HG03558 (cell line): ENCODE data around the gene CBARP.
A peak's percentile ranks its signal among the peaks of the same experiment; 100 is the strongest.

Experiments used
- ATAC-seq: cut with Tn5 transposase; IDR thresholded peaks from one replicate; pipeline ENCODE4 v1.9.1; 2021; ENCODE audit warnings: moderate number of reproducible peaks; ENCODE audit not compliant: unreplicated experiment; ENCODE audit errors: extremely low read depth

Gene CBARP

DNA sequence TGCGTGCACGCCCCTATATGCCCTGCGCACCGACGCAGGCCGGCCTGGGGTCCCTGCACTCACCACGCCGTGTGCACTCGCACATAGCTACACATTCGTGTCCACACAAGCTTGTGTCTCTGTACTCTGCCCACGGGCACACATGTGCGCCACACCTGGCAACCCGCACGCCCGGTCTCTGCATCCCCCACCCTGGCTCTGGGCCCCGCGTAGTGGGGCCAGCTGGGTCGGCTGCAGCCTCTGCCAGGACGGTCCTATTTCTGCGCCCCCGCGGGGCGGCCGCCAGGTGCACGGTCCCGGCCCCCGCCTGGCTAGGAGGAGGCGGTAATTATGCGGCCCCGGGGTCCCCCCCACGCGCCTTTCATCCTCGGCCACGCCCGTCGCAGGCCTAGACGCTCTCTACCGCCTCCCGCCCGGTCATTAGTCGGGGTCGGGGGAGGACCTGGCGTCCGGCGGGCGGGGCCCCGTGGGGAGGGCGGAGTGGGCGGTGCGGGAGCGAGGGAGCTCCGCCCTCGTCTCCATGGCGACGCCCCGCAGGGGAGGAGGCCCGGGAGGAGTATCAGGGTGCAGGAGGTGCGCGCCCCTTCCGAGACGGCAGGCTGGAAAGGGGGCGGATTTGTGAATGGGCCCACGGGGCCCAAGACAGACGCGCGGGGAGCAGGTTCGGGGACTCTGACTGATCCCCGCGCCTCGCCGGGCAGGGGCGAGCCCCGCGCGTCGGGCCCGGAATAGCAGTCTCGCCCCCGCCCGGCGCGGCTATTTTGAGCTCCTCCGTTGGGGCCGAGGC lies 28.5 kb upstream of the CBARP start:
- ATAC-seq = no peak

DNA sequence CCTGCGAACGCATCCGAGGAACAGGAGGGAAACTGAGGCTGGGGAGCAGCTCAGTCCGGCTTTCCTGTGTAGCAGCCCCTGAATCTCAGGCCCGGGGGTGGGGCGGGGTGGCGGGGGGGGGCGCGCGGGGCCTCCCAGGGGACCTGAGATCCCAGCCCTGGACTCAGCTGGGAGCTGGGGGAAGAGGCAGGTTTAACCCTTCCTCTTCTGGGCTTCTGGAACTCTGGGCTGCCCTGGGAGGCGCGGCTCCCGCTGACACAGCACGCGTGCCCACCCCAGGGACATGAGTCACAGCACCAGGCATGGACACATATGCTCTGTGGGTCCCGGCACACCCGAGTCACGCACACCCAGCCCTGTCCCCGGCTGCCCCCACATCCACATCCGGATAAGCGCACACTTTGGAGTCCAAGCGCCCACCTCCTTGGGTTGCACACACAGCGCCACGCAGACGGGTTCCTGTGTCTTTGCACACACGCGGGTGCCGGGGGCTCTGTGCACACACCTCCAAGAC lies 27.9 kb upstream of the CBARP start:
- ATAC-seq = no peak

DNA sequence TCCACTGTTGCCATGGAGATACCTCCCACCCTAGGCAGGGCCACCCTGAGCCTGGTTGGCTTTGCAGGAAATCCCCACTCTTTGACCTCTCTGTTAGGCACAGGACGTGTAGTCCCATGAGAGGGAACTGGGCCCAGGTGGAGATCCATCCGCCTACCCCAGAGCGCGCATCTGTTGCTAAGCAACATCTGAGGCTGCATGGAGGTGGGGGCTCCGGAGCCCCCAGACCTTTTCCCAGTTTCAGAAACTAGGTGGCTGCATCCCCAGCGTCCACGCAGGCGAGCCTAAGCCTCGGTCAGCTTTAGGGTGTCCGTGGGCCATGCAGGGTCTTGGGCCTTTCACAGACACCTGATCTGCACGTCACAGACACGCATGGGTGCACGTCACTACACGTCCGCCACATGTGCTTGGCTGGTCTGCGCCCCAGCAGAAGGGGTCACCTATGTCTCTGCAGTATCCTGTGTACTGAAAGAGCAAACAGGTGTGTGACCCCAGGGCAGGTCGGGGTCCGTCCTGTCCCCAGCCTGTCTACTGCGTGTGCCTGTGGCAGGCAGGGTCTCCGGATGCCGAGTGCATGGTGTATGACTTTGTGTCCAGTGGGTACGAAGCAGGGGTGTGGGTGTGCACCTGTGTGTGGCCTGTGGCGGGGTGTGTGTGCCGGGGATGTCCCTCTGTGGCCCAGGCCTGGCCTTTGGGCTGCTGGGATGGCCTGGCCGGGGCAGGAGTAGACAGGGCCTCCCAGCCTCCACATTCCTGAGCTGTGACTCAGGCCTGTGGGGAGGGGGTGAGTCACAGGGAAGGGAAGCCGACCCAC lies 27.2 kb upstream of the CBARP start:
- no peak for ATAC-seq

DNA sequence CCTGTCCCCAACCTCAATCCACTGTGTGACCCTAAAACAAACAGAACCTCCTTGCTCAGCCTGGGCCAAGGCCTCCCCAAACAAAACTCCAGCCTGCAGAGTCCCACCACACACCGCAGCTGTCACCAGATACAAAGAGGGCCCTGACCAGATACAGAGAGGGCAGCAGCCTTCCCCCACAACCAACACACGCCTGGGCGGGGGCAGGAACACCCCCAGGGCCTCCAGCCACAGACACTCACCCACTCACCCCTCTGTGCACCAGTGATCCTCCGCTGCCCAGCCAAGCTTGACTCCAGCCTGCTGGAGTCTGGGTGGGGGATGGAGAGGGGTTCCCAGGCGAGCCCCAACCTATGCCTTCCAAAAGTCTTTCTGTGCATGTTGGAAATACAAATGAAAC lies 25.4 kb upstream of the CBARP start:
- ATAC-seq = no peak

DNA sequence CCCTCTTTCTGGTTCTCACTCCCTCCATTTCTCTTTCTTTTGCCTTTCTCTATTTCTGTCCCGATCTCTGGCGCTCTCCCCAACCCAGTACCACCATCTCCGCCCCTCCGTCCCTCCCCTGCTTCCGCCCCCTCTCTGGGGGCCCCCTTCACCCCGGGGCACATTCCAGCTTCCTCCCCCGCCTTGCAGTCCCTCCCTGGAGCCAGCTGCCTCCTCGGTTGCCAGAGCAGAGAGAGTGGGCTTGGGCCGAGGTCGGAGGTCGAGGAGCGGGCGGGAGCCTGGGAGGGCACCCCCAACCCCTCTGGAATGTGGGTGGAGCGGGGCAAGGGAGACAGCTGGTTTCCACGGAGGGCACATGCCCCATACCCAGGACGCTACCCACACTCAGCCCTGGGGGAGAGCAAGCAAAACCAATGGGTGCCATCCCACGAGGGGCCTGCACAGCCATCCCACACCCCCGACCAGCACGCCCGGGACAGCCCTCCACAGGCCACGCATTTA lies 24.9 kb upstream of the CBARP start:
- no peak for ATAC-seq

DNA sequence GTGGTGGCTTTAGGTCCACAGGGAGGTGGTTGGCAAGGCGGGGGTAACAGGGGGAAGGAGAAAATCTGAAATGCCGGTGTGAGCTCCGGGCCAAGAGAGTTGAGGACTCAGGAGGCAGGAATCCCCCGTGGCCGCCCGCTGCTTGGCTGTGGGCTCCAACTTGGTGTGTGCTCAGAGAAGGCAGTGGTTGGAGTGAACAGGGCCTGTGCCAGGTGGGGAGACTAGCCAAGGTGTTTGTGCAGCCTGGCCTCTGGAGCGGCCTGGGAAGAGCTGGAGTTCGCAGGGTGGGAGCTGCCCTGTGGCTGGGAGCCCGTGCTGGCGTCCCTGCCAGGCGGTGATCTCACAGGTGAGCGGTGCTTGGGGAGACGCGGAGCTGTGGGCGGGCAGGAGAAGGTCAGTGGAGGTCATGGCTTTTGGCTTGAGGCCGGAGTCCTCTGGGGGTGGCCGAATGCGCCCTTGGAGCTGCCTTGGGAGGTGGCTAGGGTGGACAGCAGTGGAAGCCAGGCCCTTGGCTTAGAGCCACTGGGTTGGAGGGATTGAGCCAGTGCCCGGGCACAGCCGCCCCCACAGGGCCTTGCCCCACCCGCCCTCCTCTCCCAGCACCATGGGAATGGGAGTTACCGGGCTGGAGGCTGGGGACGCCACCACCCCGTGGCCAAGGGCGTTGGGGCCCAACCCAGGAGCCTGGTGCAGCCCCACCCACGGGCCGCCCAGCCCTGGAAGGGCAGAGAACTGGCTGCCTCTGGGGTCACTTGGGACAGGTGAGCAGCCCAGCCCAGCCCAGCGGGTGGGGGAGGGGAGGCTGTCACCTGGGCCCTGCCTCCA lies 24.2 kb upstream of the CBARP start:
- ATAC-seq = no peak

DNA sequence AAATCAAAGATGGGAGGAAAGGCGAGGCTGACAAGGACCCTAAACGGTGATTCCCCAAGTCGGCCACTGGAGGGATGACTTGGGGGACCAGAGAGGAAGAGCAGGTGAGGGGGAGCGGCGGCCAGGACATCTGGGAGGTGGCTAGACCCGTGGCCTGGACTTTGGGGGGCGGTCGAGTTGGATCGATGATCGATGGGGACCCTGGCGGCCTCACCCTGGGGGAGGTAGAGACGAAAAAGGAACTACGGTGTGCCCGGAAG lies 23.7 kb upstream of the CBARP start:
- ATAC-seq = no peak

DNA sequence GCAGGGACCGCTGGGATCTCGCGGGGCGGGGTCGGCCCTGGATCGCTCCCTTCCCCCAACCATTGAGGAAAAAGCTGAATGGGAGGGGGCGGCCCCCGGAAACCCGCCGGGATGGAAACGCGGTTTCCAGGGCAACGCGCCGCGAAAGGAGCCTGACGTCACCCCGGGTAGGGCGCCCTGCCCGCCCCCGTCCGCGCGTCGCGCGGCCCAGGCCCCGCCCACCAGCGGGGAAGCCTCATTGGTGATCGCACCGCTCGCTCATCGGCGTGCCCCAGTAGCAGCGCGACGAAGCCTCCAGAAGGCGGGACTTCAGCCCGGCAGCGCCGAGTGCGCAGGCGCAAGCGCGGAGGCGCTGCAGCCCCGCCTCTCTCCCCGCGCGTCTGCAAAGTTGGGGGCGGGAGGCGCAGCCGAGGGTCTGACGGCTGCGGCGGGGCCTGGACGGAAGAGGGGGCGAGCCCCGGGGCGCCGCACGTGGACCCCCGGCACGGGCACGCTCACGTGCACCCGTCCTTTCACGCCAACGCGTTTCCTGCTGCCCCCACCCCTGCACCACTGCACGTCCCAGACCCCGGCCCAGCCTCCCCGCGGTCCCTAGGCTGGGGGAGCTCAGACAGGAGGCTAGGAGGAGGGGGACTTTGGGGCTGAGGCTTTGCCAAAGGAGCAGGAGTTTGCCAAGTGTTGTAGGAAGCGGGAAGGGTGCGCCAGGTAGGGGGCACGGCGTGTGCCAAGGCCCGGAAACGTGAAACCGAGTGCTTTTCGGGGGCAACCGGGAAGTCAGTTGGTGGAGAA lies 23.1 kb upstream of the CBARP start:
- peak; percentile 32 for ATAC-seq

DNA sequence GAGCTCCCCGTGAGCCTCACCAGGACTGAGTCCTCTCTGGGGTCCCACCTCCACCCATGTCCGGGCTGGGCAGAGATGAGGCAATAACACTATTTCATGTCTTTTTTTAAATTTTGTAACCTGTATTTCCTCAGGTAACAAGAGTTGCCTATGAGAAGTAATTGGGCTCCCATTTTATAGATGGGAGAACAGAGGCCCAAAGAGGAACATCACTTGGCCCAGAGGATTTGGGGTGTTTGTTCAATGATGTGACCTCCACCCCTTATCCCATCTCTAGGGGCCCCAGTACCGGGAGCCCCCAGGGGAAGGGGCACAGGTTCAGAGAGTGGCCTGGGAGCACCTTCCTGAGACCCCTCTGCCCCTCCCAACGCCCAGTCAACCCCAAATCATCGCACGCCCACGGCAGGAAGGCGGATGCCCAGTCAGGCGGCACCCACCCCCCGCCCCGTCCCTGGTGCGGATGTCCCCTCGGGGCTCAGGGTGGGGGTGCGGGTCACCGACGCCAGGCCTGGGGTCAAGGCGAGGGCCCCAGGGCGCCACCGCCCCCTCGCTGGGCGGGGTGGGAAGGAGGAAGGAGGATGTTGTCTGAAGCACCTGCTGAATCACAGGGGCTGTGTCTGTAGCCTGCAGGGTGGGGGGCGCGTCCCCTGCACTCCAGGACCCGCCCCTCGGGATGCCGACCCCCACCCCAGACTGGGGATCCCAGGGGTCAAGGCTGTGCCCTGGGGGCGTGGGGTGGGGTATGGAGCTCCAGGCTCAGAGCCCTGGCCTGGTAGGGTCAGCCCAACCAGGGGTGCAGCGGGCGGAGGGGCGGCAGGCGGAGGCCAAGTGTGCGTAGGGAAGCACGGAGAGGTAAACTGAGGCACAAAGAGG lies 22.3 kb upstream of the CBARP start:
- no peak for ATAC-seq

DNA sequence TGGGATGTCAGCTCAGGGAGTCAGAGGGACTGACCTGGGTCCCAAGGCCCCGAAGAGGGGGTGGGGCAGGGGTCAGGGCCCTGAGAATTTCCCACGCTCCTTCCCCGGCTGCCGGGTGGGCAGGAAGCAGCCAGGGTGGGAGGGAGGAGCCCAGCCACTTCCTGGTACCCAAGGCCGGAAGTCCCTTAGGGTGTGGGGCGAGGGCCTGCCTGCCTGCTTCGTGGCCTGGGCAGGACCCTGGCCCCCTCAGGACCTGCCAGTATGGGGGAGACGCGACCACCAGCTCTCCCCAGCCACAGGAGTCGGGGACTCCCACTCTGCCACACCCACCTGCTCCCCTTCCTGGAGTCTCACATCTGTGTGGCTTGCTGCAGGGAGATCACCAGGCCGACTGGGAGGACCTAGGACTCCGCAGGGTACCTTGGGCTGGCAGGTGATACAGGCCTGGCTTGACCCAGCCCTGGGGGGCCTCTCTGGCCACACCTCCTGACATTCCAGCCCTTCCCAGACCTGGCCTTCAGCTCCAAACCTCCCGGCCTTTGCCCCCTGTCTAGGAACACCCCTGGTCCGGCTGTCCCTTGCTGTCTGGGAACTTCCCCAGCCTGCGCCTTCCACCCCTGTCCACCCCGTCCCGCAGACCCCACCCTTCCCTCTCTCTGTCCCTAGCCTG lies 21.5 kb upstream of the CBARP start:
- ATAC-seq = no peak

DNA sequence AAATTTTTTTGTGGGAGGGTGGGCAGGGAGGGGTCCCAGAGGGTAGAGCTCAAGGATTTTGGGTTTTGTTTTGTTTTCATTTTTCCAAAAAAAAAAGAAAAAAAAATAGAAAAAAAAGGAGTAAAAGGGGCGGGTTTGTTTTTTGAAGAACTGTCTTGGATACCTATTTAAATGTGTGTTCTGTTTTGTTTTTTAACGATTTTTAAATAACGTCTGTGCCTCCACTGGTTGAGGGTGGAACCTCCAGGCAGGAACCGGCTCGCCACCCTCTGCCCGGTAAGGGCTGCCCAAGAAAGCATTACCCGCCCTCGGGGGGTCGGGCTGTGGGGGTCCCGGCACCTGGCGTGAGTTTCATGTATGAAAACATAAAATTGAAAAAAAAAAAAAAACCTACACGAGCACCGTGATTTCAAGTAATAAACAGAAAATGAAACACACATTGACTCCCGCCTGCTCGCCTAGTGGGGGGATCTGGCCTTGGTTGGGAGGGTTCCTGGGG lies 21.0 kb upstream of the CBARP start:
- ATAC-seq = no peak

DNA sequence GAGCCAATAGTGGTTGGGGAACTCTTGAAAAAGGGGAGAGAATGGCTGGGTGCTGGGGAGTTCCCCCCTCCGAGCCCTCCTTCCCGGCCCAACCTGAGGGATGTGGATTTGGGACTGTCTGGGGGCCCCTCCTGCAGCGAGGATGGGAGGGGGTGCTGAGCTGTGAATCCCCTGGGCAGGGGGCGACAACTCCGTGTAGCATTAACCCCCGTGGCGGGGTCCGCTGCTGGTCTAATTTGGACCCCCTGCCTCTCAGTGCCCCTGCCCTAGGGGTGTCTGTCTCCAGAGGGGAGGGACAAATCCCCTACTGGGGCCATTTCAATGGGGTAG lies 20.3 kb upstream of the CBARP start:
- no peak for ATAC-seq

DNA sequence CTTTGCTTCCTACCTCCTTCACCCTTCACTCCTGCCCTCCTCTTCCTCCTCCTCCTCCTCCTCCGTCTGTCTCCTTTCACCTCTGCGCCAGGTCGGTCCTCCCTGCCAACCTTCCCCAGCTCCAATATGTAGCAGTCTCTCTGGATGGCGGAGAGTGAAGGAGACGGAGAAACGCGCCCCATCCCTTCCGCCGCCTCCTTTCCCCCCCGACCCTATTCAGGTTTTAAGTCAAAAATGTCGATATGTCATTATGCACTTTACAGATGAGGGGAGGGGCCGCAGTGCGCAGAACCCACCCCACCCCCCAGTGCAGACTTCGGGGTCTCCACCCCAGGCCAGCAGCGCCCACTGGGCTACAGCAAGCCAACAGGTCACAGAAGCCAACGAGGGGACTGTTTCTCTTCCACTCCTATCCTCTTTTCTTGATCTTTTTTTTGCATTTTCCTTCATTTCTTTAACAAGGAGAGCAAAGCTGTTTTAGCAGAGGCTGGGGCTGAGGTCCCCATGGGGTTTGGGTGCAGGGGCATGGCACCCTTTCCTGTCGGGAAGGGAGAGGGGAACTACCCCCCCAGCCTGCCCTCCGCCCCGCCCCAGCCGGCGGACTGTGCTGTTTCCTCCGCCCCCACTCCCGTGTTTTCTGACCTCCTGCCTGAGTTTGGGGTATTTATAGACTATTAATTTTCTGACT lies 19.8 kb upstream of the CBARP start:
- no peak for ATAC-seq

DNA sequence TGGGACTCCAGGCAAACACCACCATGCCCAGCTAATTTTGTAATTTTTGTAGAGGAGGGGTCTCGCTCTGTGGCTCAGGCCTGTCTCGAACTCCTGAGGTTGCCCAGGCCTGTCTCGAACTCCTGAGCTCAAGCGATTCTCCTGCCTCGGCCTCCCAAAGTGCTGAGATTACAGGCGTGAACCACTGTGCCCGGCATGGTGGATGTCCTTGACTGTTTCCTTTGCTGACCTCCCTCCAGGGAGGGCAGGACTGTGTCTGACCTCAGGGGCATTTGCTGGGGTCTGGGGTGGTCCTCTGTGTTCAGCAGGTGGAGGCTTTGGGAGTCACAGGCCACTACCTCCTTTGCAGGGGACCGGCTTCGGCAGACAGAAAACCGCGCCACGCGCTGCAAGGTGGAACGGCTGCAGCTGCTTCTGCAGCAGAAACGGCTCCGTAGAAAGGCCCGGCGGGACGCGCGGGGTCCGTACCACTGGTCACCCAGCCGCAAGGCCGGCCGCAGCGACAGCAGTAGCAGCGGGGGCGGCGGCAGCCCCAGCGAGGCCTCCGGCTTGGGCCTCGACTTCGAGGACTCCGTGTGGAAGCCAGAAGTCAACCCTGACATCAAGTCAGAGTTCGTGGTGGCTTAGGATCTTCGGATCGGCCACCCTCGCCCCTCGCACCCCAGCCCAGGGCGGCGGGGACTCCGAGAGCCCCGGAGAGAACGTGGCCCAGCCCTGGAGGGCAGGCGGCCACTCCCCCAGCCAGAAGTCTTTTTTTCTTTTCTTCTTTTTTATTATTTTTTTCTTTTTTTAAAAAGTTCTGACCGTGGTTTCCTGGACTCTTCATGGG lies 19.1 kb upstream of the CBARP start:
- no peak for ATAC-seq

DNA sequence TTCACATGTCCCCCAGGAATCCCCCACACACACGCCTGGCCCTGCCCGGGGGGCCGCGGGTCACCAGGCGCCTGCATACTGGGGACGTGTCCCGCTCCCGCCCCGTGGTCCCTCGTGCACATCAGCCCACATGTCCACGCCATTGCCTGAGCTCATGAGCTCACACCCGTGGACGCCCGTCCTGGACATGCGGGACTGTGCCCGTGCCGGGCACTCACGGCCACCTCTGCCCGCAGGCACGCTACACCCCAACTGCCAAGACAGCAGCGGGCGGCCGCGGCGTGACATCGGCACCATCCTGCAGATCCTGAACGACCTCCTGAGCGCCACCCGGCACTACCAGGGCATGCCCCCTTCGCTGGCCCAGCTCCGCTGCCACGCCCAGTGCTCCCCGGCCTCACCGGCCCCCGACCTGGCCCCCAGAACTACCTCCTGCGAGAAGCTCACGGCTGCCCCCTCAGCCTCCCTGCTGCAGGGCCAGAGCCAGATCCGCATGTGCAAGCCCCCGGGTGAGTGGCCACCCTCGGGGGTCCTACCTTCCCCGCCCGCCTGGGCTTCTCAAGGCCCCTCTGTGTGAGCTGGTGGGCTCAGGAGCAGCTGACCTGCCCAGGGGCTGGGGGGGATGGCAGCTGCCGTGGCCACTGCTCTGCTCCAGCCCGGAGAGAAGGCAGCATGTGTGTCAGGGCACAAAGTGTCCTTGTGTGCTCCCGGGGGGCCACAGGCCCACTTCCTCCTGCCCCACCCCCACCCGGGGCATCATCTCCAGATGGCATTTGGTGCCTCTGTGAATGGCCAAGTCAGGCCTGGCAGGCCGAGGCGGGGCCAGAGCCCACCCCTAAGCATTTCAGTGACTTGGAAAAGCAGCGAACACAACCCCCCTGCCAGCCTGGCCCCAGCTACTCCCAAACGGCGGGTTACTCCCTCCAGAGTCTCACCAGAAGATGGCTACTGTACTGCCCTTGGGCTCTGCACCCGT lies 17.7 kb upstream of the CBARP start:
- no peak for ATAC-seq
